GM12872 (cell line): Measurements from ENCODE around the gene ITPKB.

Experiments
- CTCF ChIP-seq: IDR thresholded peaks from 3 replicates; pipeline ENCODE4 v1.5.1; 2011; ENCODE audit warnings: low read depth, mild to moderate bottlenecking, low read length, moderate library complexity; ENCODE audit not compliant: insufficient read depth

Gene ITPKB

GRCh38 chr1:226642421-226642820 is 96.7 kb downstream of the ITPKB start:
- TF ChIP-seq CTCF = no peak

- no peak for TF ChIP-seq CTCF
Measured at GRCh38 chr1:226641671-226642231, 97.3 kb downstream of the ITPKB start.

- no peak for TF ChIP-seq CTCF
Measured at GRCh38 chr1:226640321-226641136, 98.6 kb downstream of the ITPKB start.

GRCh38 chr1:226639631-226640061 is 99.4 kb downstream of the ITPKB start:
- TF ChIP-seq CTCF = no peak

GRCh38 chr1:226638608-226639007 is 100.5 kb downstream of the ITPKB start:
- no peak for TF ChIP-seq CTCF

GRCh38 chr1:226638001-226638601 is 101.0 kb downstream of the ITPKB start:
- TF ChIP-seq CTCF = no peak

- TF ChIP-seq CTCF = no peak
Measured at GRCh38 chr1:226637147-226637935, 101.7 kb downstream of the ITPKB start.
